ENCODE results near the gene SELENOI. TPM values are rescaled to one million over a fixed set of nuclear protein-coding genes. Genes with fewer than 3 reads are reported as not detected.
"Not testable (repeated sequence)": the region's sequence is repeated elsewhere in the genome, so short reads cannot be mapped to it uniquely, and the experiment has no call there.

Gene SELENOI
- total and polyA plus RNA-seq, 11 donors: 1.9 to 14.9 (median 10.2) TPM

- 90 to 94% (median 93%) methylated on average over 3 of the region's 3 CpGs for WGBS, 4 donors
- intact Hi-C loops (cut with DNase I): no loop called here
- H3K36me3 ChIP-seq: no peaks in the 10 kb centered on the region
These were observed 3.7 kb downstream of the SELENOI start for GRCh38 chr2:26349690-26350089.

GRCh38 chr2:26351375-26352090 is 5.6 kb downstream of the SELENOI start:
- H3K27ac ChIP-seq: no peak overlapping the region
- H3K4me1 ChIP-seq: peaks cover 0 to 24% (median 17%) of the 10 kb centered on the region in 12 donors
- DNase-seq: no peak
- WGBS, 4 donors: 94 to 96% (median 95%) methylated on average over 10 of the region's 10 CpGs
- H3K9me3 ChIP-seq: no peaks in the 10 kb centered on the region
- H3K27me3 ChIP-seq: no peaks in the 10 kb centered on the region
- intact Hi-C loops (cut with DNase I): no loop called here
- no peak overlapping the region for H3K4me3 ChIP-seq
- TF ChIP-seq CTCF (IDR thresholded peaks at IDR 0.05): no peak
- TF ChIP-seq POLR2A (IDR thresholded peaks at IDR 0.05): no peak
- no peak for ATAC-seq
- no peaks in the 10 kb centered on the region for H3K36me3 ChIP-seq

More at GRCh38 chr2:26349690-26350089, 3.7 kb downstream of the SELENOI start:
- no peaks in the 10 kb centered on the region for H3K9me3 ChIP-seq
- H3K4me3 ChIP-seq: no peak overlapping the region
- TF ChIP-seq POLR2A (IDR thresholded peaks at IDR 0.05) (no peak), CTCF (IDR thresholded peaks at IDR 0.05) (no peak)
- no peak for DNase-seq
- no peaks in the 10 kb centered on the region for H3K27me3 ChIP-seq
- ATAC-seq: no peak
- no peak overlapping the region for H3K27ac ChIP-seq
- H3K4me1 ChIP-seq: peaks cover 0 to 27% (median 16%) of the 10 kb centered on the region in 12 donors

- Histone ChIP-seq H3K4me1 (peaks cover 0 to 11% (median 5%) of the 10 kb centered on the region in 12 donors), H3K27me3 (no peaks in the 10 kb centered on the region), H3K27ac (no peak overlapping the region), H3K9me3 (no peaks in the 10 kb centered on the region), H3K36me3 (no peaks in the 10 kb centered on the region), H3K4me3 (no peak overlapping the region)
- ATAC-seq (no peak), DNase-seq (no peak)
- 93 to 98% (median 97%) methylated on average over 1 of the region's 1 CpG for WGBS, 4 donors
- TF ChIP-seq POLR2A (IDR thresholded peaks at IDR 0.05): no peak
- TF ChIP-seq CTCF (IDR thresholded peaks at IDR 0.05): no peak
- intact Hi-C loops (cut with DNase I): no loop called here
These were observed 6.9 kb downstream of the SELENOI start for GRCh38 chr2:26352892-26353291.

GRCh38 chr2:26354469-26354868 is 8.5 kb downstream of the SELENOI start:
- H3K4me1 ChIP-seq; H3K4me3 ChIP-seq; H3K9me3 ChIP-seq; DNase-seq; ATAC-seq; intact Hi-C loops (cut with DNase I); H3K36me3 ChIP-seq; H3K27me3 ChIP-seq; H3K27ac ChIP-seq: not testable (repeated sequence)
- WGBS, 4 donors: 97 to 98% (median 98%) methylated on average over 16 of the region's 16 CpGs
